Activated CD4-positive, alpha-beta T cell treated with anti-CD3 and anti-CD28 coated beads for 24 hours (primary cell): ENCODE data around the gene C11orf21.

ENCODE experiments used
- DNase-seq, 2 donors: peaks; one replicate each; pipeline ENCODE4 v3.0.0-alpha.2; 2020; ENCODE audit warnings: low read depth in 2 of 2

C11orf21 gene

DNA sequence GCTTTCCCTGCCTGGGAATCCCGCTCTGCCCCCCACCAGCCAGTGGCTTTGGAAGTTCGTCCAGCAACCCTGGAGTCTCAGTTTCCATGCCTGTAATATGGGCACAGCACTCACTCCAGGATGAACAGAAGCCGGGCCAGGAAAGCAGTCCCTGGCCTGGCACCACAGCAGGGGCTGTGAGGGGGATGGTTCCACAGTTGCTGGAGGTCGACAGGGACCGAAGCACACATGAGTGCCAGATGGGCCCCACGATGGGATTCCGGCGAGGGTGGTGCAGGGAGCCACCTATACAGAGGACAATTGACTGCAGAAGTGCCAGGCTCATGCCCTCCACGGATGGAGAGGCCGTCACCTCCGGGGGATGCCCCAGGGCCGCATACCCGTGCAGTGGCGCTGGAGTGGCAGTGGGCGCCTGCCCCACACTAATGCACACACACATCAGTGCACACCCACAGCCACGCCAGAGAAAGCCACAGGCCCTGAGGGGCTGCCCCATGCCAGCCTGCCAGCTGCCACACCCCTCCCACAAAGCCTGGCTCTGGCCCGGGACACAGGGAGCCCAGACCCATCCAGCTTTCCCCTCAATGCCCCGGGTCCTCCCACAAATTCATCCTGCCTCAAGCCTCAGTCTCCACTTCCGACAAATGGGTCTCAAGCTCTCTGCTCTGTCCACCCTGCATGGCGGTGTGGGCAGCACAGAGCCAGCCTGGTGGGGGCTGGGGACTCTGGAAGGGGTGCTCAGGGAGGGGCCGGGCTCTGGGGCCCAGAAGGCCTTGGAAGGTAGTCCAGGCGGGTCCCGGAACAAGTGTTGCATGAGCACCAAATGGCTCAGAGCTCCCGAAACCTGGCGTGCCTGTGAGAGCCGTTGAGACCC lies 41.0 kb downstream of the C11orf21 start:
- DNase-seq = no peak

GRCh38 chr11:2259897-2260451 lies 41.7 kb downstream of the C11orf21 start:
- no peak for DNase-seq

DNA sequence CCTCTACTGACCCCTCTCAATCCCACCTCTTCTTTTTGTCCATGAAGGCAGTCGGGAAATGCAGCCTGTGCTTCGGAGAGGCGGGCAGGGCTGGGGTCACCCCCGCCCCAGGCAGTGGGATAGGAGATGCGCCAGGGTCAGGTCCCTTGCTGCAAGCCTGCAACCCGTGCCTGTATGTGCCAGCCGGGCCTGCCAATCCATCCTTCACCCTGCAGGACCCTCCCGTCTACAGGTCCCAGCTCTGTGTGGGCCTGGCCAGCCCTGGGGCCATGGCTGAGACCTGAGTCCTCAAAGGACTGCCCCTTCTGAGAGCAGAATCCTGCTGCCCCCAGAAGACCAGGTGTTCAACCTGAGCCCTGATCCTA lies 42.3 kb downstream of the C11orf21 start:
- no peak for DNase-seq

- DNase-seq = no peak
Measured at GRCh38 chr11:2258501-2259465, 42.9 kb downstream of the C11orf21 start.

DNA sequence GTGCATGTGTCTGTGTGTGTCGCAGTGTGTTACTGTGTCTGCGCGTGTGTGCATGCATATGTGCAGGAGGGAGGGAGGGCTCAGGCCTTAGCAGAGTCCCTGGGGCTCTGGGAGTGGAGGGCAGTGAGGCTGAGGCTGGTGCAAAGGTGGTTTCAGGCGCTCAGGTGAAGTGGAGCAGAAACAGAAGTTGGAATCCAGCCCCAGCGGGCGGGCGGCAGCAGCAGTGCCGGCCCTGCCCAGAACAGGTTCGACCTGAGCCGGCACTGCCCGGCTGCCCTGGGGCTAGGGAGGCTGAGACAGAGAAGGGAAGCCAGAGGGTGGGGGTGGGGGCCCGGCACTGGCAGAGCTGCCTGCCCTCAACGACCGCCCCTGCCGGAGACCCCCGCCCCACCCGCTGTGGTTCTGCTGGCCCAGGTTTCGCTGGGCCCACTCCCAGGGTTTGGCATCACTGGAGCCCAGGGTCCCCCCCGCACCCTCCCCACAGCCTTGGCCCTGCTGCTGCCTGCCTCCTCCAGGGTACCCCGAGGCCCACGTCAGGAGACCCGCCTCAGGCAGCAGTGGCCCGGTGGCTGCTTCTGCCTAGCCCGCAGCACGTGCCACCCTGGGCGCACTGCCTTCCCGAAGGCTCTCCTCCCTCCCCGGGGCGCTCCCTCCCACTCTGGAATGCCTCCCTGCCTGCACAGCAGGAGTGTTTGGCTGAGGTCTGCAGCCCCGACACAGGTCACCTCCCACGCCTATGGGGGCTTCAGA lies 44.6 kb downstream of the C11orf21 start:
- DNase-seq = no peak

- no peak for DNase-seq
Measured at GRCh38 chr11:2256293-2256913, 45.3 kb downstream of the C11orf21 start.

- no peak for DNase-seq
Measured at GRCh38 chr11:2252018-2252417, 49.7 kb downstream of the C11orf21 start.

DNA sequence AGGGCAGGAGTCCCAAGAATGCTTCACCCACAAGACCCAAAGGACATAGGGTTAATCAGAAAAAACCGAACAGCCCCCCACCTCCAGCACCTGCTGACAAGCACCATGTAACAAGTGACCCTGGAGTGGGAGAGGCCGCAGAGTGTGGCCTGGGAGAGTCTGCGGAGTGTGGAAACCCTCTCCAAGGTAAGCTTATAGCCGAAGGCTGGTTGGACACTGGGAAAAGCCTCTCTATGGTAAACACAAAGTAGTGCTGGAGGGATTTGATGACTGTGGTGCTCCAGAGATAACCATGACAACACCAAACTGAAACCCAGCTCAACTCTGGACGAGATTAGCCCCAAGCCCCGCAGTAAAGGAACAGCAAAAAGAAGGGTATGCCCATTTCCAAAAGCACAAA lies 50.6 kb downstream of the C11orf21 start:
- DNase-seq = no peak

DNA sequence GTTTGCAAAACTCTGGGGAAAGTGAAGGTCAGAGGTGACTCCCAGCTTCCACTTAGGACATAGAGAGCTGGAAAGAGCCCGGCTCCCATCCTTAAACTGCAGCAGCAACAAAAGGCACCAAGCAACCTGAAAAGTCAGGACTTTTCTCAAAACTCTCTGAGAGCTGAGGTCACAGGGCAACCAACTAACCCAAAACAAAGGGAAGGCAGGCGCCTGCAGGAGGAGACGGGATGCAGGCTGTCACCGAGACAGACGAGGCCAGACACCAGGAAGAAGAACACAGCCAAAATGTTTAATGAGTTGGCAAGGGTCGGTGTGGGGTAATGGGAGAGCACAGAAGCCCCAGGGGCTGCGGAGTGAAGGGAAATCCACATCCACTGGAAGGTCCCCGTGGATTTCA lies 51.2 kb downstream of the C11orf21 start:
- DNase-seq = no peak

- DNase-seq = no peak
Measured at GRCh38 chr11:2250041-2250440, 51.7 kb downstream of the C11orf21 start.

- DNase-seq = no peak
Measured at GRCh38 chr11:2249189-2249916, 52.4 kb downstream of the C11orf21 start.

GRCh38 chr11:2248762-2249161 lies 53.0 kb downstream of the C11orf21 start:
- no peak for DNase-seq

GRCh38 chr11:2248242-2248641 lies 53.5 kb downstream of the C11orf21 start:
- DNase-seq = no peak

DNA sequence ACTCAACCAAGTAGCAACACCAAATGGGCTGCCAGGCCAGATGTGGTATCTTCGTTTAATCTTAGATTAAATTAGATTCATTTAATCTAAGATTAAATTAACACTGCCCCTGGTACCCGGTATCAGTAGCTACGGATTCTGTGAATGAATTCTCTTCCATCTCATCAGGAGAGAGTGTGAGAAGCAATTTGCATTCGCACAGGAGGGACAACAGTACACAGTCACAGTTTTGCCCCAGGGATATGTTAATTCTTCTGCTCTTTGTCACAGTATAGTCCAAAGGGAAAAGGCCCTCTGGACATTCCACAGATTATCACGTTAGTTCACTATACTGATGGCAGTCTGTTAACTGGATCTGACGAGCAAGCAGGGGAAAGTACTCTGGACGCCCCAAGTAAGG lies 54.2 kb downstream of the C11orf21 start:
- DNase-seq = no peak
